ENCODE data around the gene PGLYRP2.
A peak's percentile ranks its signal among the peaks of the same experiment; 100 is the strongest.

The PGLYRP2 gene

DNA sequence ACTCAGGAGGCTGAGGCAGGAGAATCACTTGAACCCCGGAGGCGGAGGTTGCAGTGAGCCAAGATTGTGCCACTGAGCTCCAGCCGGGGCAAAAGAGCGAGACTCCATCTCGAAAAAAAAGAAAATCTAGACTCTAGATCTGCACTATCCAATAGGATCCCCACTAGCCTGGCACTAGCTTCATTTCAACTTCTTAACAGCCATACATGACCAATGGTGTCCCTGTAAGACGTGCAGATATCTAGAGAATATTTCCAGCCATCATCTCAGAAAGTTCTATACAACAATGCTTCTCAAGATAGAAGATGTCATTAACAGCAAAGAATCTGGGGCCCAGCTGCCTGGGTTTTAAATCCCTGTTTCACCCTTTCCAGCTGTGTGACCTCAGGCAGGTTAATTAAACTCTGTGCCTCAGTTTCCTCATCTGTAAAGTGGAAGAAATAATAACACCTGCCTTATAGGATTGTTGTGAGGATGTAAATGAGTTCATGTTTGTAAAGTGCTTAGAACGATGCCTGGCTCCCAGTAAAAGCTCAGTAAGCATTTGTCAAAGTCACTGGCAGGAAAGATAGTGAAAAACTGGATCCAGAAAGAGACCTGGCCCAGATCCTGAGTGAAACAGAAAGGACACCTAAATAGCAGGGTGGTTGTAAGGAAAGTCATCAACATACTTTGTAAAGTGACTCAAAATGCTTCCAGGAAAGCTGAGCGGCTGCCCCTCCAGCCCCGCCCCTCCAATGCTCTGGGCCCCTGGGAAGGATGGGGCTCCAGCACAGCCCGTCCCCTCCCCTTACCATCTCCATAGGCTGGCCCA lies 43.1 kb downstream of the PGLYRP2 start:
- no peak for TF ChIP-seq CTCF (conservative IDR thresholded peaks at IDR 0.05; ENCODE audit: low read length)
- no peak for DNase-seq (ENCODE audit: low read depth)
- H3K4me3 ChIP-seq (ENCODE audit: low read length), result no peak overlapping the region

DNA sequence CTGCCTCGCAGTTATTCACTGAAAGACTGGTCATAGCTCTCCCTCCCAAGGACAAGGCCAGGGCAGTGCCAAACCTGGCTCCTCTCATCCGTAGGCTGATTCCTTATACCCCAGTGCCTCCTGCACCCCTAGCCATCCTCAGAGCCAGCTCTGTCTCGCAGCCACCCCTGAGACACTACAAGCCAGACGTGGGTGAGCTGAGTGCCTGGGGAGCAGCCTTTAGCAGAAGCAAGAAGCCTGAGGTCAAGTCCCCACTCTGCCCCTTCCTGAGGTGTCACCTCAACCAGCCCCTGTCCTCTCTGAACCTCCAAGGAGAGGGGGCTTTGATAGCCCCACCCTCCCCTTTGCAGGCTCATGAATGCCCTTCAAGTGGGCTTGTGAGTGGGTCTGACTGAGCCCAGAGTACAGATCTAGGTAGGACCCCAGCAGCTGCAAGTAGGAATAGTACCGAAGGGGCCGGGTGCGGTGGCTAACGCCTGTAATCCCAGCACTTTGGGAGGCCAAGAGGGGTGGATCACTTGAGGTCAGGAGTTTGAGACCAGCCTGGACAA lies 45.7 kb downstream of the PGLYRP2 start:
- no peak for TF ChIP-seq CTCF (conservative IDR thresholded peaks at IDR 0.05; ENCODE audit: low read length)
- peak overlapping the region; percentile 70 for H3K4me3 ChIP-seq (ENCODE audit: low read length)
- no peak for DNase-seq (ENCODE audit: low read depth)

DNA sequence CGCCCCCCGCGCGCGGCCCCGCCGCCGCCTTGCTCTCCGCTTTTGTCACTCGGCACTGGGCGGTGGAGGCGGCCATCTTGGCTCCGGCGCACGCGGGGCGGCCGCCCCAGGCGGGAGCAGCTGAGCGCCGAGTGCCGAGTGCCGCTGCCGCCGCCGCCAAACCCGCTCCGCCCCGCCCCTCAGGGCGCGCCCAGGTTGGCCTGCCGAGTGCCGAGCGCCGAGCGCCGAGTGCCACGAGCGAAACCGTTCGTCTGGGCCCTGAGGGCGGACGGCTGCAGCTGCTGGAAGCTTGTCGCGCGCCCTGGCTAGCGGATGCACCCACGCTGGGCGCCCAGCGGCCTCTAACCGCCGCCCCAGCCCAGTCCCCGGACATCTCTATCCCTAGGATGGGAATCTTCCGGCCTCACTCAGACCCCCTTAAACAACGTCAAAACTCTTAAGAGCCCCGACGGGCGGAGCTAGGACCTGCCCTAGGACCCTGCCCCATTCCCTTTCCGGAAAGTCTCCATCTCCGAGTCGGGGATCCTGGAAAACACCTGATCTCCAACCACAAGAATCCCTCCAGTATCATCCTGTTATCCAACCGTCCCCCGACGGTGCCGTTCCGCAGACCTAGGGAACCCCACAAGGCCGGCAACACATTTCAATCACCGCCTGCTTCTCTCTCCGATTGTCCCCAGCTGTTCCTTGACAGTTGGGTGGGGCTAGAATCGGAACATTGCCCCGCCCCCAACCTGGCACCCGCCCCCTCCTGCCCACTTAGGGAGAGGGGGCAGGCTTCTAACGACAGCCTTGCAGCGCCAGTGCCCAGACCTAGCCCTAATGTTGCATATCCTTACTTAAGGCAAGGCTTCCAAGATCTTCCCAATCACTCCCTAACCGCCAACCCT lies 46.4 kb downstream of the PGLYRP2 start:
- H3K4me3 ChIP-seq (ENCODE audit: low read length), result peak overlapping the region; percentile 70
- DNase-seq (ENCODE audit: low read depth), result peak; percentile 92
- no peak for TF ChIP-seq CTCF (conservative IDR thresholded peaks at IDR 0.05; ENCODE audit: low read length)

GRCh38 chr19:15432018-15432494 lies 47.2 kb downstream of the PGLYRP2 start:
- TF ChIP-seq CTCF (conservative IDR thresholded peaks at IDR 0.05; ENCODE audit: low read length), result no peak
- H3K4me3 ChIP-seq (ENCODE audit: low read length), result peak overlapping the region; percentile 83
- no peak for DNase-seq (ENCODE audit: low read depth)

- DNase-seq (ENCODE audit: low read depth), result no peak
- no peak for TF ChIP-seq CTCF (conservative IDR thresholded peaks at IDR 0.05; ENCODE audit: low read length)
- peak overlapping the region; percentile 83 for H3K4me3 ChIP-seq (ENCODE audit: low read length)
These were observed 47.8 kb downstream of the PGLYRP2 start for GRCh38 chr19:15431396-15432017.

- DNase-seq (ENCODE audit: low read depth), result no peak
- H3K4me3 ChIP-seq (ENCODE audit: low read length), result peak overlapping the region; percentile 83
- no peak for TF ChIP-seq CTCF (conservative IDR thresholded peaks at IDR 0.05; ENCODE audit: low read length)
These were observed 48.7 kb downstream of the PGLYRP2 start for GRCh38 chr19:15430526-15431120.
